Gastroesophageal sphincter (tissue), 3 donors: ENCODE measurements around the gene TMEM225B.

Source experiments
- CTCF ChIP-seq, 4 experiments: fragments of 200-600 bp in 2 of 4; fragments of 450-650 bp in 2 of 4; sonication (generic) in 1 of 4; IDR thresholded peaks; one replicate each; pipeline ENCODE4 v1.5.1; 2017 to 2019; ENCODE audit warnings: antibody characterized with exemption in 4 of 4, mild to moderate bottlenecking in 2 of 4, moderate library complexity in 2 of 4
- EP300 ChIP-seq: sonication (generic); formaldehyde crosslinking; IDR thresholded peaks from one replicate; pipeline ENCODE4 v1.6.1; 2017; ENCODE audit warnings: antibody characterized with exemption, mild to moderate bottlenecking
- POLR2A ChIP-seq, 2 donors: fragments of 450-650 bp; IDR thresholded peaks; one replicate each; pipeline ENCODE4 v1.6.1; 2017; ENCODE audit warnings: antibody characterized with exemption in 2 of 2, mild to moderate bottlenecking in 2 of 2, moderate library complexity in 1 of 2
- POLR2AphosphoS5 ChIP-seq: sonication (generic); formaldehyde crosslinking; IDR thresholded peaks from one replicate; pipeline ENCODE4 v1.6.1; 2017; ENCODE audit warnings: antibody characterized with exemption

- TF ChIP-seq CTCF (IDR thresholded peaks at IDR 0.05): peak in 1 of 4 experiments; percentile 69
- TF ChIP-seq POLR2A (IDR thresholded peaks at IDR 0.05): peak; percentile 45 to 51
- peak; percentile 71 for TF ChIP-seq POLR2AphosphoS5
- no peak for TF ChIP-seq EP300
These were observed 18.5 kb downstream of the TMEM225B start, which contains the start of gene ZSCAN25 for GRCh38 chr7:99616359-99617191.
